K562 (cell line): ENCODE measurements around the gene PCSK2.

Experiments used
- ARID2 ChIP-seq: fragments of 450-650 bp; IDR thresholded peaks from 2 replicates; pipeline ENCODE4 v1.6.1; 2017; ENCODE audit warnings: antibody characterized with exemption, mild to moderate bottlenecking
- ETV5 ChIP-seq: sonication (generic); formaldehyde crosslinking; IDR thresholded peaks from 2 replicates; pipeline ENCODE4 v1.4.0; 2020; ENCODE audit warnings: low read depth, mild to moderate bottlenecking, missing genetic modification reagents

DNA sequence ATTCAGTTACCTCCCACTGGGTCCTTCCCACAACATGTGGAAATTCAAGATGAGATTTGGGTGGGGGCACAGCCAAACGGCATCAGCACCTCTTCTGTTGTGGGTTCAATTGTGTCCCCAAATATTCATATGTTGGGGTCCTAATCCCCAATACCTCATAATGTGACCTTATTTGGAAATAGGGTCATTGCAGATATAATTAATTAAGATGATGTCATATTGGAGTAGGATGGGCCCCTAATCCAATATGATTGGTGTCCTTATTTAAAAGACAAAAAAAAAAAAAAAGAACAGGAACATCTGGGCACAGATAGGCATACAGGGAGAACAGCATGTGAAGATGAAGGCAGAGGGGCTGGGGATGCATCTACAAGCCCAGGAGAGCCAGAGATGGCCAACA is 214.9 kb downstream of the PCSK2 start:
- TF ChIP-seq ETV5 (CRISPR knock-in tag), result no peak
- no peak for TF ChIP-seq ARID2
